H1 (cell line): ENCODE measurements around the gene RSPO3. TPM values are rescaled to one million over a fixed set of nuclear protein-coding genes. Genes with fewer than 3 reads are reported as not detected.

ENCODE experiments used
- POLR2A ChIP-seq, 2 experiments: IDR thresholded peaks; 1 replicate in 1 of 2; 2 replicates in 1 of 2; pipeline ENCODE4 v1.6.1; 2011; ENCODE audit warnings: low read depth in 2 of 2, low read length in 2 of 2, mild to moderate bottlenecking in 2 of 2; ENCODE audit errors: control extremely low read depth in 1 of 2
- SAP30 ChIP-seq: fragments of 300-600 bp; sonication (generic); IDR thresholded peaks from 2 replicates; pipeline ENCODE4 v1.7.1; 2012; ENCODE audit warnings: low read length, moderate library complexity, mild to moderate bottlenecking, inconsistent platforms; ENCODE audit not compliant: insufficient read depth, insufficient replicate concordance
- polyA plus RNA-seq, 7 experiments: library from polyadenylated mRNA; depleted of rRNA in 3 of 7; stranded (reverse) in 5 of 7; unstranded in 2 of 7; fragments of >200 nt in 5 of 7; fragments of 200-250 nt in 2 of 7; gene quantifications; 1 replicate in 5 of 7; 2 replicates in 1 of 7; 4 replicates in 1 of 7; pipeline versions ENCODE4 v1.2.1 to v1.2.3, GENCODE V29; 2011 to 2013; ENCODE audit warnings: missing spikeins in 2 of 7, mixed read lengths in 2 of 7
- total RNA-seq: library from RNA; stranded (reverse); fragmentation: NEBNext Ultra II Directional; extraction: Animal tissue kit (Norgen Biotek cat#: 25700); gene quantifications from 2 replicates; pipeline ENCODE4 v1.2.1, GENCODE V29; 2021
- TF ChIP-seq, protein P1 (sequence below): fragments of 300-600 bp; sonication (generic); IDR thresholded peaks from 2 replicates; pipeline ENCODE4 v1.7.1; 2012; ENCODE audit warnings: low read length, moderate library complexity, mild to moderate bottlenecking, inconsistent platforms; ENCODE audit not compliant: insufficient replicate concordance

Gene RSPO3
- total and polyA plus RNA-seq, 2 of the 8 experiments (the other 6 are each of a cell fraction or from before 2014, with no cell fraction given), result not detected

DNA sequence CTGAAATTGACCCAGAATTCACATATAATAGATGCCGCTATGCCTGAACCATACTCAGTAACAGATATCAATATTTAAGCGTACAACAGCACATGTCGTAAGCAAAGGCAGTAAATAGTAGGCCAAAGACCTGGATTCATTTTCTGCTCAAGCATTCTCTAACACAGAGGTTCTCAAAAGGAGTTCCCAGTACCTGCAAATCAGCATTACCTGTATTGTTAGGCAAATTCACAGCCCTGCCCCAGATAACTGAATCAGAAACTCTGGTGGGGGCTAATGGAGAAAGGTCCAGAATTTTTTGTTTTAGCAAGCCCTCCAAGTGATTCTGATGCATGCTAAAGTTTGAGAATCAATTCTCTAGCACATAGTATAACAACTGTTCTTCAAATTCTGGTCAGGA, 36.0 kb downstream of the RSPO3 start (continued):
- TF ChIP-seq, protein P1, sequence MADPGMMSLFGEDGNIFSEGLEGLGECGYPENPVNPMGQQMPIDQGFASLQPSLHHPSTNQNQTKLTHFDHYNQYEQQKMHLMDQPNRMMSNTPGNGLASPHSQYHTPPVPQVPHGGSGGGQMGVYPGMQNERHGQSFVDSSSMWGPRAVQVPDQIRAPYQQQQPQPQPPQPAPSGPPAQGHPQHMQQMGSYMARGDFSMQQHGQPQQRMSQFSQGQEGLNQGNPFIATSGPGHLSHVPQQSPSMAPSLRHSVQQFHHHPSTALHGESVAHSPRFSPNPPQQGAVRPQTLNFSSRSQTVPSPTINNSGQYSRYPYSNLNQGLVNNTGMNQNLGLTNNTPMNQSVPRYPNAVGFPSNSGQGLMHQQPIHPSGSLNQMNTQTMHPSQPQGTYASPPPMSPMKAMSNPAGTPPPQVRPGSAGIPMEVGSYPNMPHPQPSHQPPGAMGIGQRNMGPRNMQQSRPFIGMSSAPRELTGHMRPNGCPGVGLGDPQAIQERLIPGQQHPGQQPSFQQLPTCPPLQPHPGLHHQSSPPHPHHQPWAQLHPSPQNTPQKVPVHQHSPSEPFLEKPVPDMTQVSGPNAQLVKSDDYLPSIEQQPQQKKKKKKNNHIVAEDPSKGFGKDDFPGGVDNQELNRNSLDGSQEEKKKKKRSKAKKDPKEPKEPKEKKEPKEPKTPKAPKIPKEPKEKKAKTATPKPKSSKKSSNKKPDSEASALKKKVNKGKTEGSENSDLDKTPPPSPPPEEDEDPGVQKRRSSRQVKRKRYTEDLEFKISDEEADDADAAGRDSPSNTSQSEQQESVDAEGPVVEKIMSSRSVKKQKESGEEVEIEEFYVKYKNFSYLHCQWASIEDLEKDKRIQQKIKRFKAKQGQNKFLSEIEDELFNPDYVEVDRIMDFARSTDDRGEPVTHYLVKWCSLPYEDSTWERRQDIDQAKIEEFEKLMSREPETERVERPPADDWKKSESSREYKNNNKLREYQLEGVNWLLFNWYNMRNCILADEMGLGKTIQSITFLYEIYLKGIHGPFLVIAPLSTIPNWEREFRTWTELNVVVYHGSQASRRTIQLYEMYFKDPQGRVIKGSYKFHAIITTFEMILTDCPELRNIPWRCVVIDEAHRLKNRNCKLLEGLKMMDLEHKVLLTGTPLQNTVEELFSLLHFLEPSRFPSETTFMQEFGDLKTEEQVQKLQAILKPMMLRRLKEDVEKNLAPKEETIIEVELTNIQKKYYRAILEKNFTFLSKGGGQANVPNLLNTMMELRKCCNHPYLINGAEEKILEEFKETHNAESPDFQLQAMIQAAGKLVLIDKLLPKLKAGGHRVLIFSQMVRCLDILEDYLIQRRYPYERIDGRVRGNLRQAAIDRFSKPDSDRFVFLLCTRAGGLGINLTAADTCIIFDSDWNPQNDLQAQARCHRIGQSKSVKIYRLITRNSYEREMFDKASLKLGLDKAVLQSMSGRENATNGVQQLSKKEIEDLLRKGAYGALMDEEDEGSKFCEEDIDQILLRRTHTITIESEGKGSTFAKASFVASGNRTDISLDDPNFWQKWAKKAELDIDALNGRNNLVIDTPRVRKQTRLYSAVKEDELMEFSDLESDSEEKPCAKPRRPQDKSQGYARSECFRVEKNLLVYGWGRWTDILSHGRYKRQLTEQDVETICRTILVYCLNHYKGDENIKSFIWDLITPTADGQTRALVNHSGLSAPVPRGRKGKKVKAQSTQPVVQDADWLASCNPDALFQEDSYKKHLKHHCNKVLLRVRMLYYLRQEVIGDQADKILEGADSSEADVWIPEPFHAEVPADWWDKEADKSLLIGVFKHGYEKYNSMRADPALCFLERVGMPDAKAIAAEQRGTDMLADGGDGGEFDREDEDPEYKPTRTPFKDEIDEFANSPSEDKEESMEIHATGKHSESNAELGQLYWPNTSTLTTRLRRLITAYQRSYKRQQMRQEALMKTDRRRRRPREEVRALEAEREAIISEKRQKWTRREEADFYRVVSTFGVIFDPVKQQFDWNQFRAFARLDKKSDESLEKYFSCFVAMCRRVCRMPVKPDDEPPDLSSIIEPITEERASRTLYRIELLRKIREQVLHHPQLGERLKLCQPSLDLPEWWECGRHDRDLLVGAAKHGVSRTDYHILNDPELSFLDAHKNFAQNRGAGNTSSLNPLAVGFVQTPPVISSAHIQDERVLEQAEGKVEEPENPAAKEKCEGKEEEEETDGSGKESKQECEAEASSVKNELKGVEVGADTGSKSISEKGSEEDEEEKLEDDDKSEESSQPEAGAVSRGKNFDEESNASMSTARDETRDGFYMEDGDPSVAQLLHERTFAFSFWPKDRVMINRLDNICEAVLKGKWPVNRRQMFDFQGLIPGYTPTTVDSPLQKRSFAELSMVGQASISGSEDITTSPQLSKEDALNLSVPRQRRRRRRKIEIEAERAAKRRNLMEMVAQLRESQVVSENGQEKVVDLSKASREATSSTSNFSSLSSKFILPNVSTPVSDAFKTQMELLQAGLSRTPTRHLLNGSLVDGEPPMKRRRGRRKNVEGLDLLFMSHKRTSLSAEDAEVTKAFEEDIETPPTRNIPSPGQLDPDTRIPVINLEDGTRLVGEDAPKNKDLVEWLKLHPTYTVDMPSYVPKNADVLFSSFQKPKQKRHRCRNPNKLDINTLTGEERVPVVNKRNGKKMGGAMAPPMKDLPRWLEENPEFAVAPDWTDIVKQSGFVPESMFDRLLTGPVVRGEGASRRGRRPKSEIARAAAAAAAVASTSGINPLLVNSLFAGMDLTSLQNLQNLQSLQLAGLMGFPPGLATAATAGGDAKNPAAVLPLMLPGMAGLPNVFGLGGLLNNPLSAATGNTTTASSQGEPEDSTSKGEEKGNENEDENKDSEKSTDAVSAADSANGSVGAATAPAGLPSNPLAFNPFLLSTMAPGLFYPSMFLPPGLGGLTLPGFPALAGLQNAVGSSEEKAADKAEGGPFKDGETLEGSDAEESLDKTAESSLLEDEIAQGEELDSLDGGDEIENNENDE, result no peak
- TF ChIP-seq SAP30, result no peak
- no peak for TF ChIP-seq POLR2A (IDR thresholded peaks at IDR 0.05; ENCODE audit: control extremely low read depth in 1 of 2, low read depth in 2 of 2, low read length in 2 of 2)
